Endothelial cell of umbilical vein (primary cell): ENCODE measurements around the gene MRPS21.

Experiments
- CTCF ChIP-seq, 2 donors: IDR thresholded peaks; 1 replicate in 1 of 2; 2 replicates in 1 of 2; pipeline ENCODE4 v1.5.1; 2011; ENCODE audit warnings: low read length in 2 of 2, mild to moderate bottlenecking in 2 of 2, moderate library complexity in 2 of 2, control low read depth in 1 of 2, inconsistent platforms in 1 of 2, low read depth in 1 of 2; ENCODE audit not compliant: insufficient read depth in 1 of 2; ENCODE audit errors: extremely low read depth in 1 of 2
- EZH2 ChIP-seq: IDR thresholded peaks from 2 replicates; pipeline ENCODE4 v1.6.1; 2012; ENCODE audit warnings: borderline replicate concordance, low read depth, mild to moderate bottlenecking, moderate library complexity, low read length, inconsistent platforms; ENCODE audit not compliant: severe bottlenecking
- FOS ChIP-seq: IDR thresholded peaks from 2 replicates; pipeline ENCODE4 v1.6.1; 2011; ENCODE audit warnings: mild to moderate bottlenecking, low read length, moderate library complexity, borderline replicate concordance; ENCODE audit not compliant: insufficient read depth
- POLR2A ChIP-seq: IDR thresholded peaks from 2 replicates; pipeline ENCODE4 v1.6.1; 2012; ENCODE audit warnings: low read depth, mild to moderate bottlenecking, control low read depth, low read length
- POLR2AphosphoS5 ChIP-seq: IDR thresholded peaks from 2 replicates; pipeline ENCODE4 v1.6.1; 2012; ENCODE audit warnings: low read depth, mild to moderate bottlenecking, control low read depth, low read length, moderate library complexity; ENCODE audit not compliant: insufficient read depth

GRCh38 chr1:150346316-150346715 lies 52.7 kb downstream of the MRPS21 start:
- no peak for TF ChIP-seq EZH2
- no peak for TF ChIP-seq CTCF (IDR thresholded peaks at IDR 0.05; ENCODE audit: extremely low read depth in 1 of 2, insufficient read depth in 1 of 2, low read depth in 1 of 2, low read length in 2 of 2)
- no peak for TF ChIP-seq POLR2AphosphoS5
- no peak for TF ChIP-seq POLR2A
- TF ChIP-seq FOS = no peak
